ENCODE results near the gene KRAS. TPM values are rescaled to one million over a fixed set of nuclear protein-coding genes. Genes with fewer than 3 reads are reported as not detected.
A peak's percentile ranks its signal among the peaks of the same experiment; 100 is the strongest.
"Not testable (repeated sequence)": the region's sequence is repeated elsewhere in the genome, so short reads cannot be mapped to it uniquely, and the experiment has no call there.

Gene KRAS
- 10 to 100 TPM in 1 of 2 donors, 1 to 10 TPM in 1; 9.6 to 12.1 TPM for polyA plus RNA-seq

GRCh38 chr12:25250744-25251730, at the start of gene KRAS:
KRAS (minus strand) TSS chr12:25250929.
- H3K4me1 ChIP-seq (ENCODE audit: control insufficient read depth in 2 of 2, insufficient read depth in 2 of 2, low read length in 1 of 2): no peaks in the 10 kb centered on the region
- no peaks in the 10 kb centered on the region for H3K9me3 ChIP-seq (ENCODE audit: control insufficient read depth in 2 of 2, insufficient read depth in 1 of 2, low read depth in 1 of 2, low read length in 1 of 2)
- H3K27ac ChIP-seq (ENCODE audit: low read depth in 2 of 2, low read length in 1 of 2): peak within 1 kb of the TSS; percentile 95 to 97
- H3K36me3 ChIP-seq (ENCODE audit: control insufficient read depth in 2 of 2, insufficient read depth in 2 of 2, low read length in 1 of 2): no peaks in the 10 kb centered on the region
- H3K4me3 ChIP-seq (ENCODE audit: low read depth in 1 of 2, low read length in 2 of 2): peak within 1 kb of the TSS; percentile 91 to 95
- no peaks in the 10 kb centered on the region for H3K27me3 ChIP-seq (ENCODE audit: control insufficient read depth in 1 of 2, insufficient read depth in 2 of 2, low read length in 2 of 2)
- WGBS, 2 donors: 0 to 1% methylated on average over 69 to 105 of the region's 105 CpGs

- H3K4me1 ChIP-seq (ENCODE audit: control insufficient read depth in 2 of 2, insufficient read depth in 2 of 2, low read length in 1 of 2): no peaks in the 10 kb centered on the region
- no peak overlapping the region for H3K4me3 ChIP-seq (ENCODE audit: low read depth in 1 of 2, low read length in 2 of 2)
- H3K9me3 ChIP-seq (ENCODE audit: control insufficient read depth in 2 of 2, insufficient read depth in 1 of 2, low read depth in 1 of 2, low read length in 1 of 2): no peaks in the 10 kb centered on the region
- no peaks in the 10 kb centered on the region for H3K27me3 ChIP-seq (ENCODE audit: control insufficient read depth in 1 of 2, insufficient read depth in 2 of 2, low read length in 2 of 2)
- no peaks in the 10 kb centered on the region for H3K36me3 ChIP-seq (ENCODE audit: control insufficient read depth in 2 of 2, insufficient read depth in 2 of 2, low read length in 1 of 2)
- H3K27ac ChIP-seq (ENCODE audit: low read depth in 2 of 2, low read length in 1 of 2): no peak overlapping the region
Observed at GRCh38 chr12:25296381-25296780, 45.7 kb upstream of the KRAS start.

- no peaks in the 10 kb centered on the region for H3K27me3 ChIP-seq (ENCODE audit: control insufficient read depth in 1 of 2, insufficient read depth in 2 of 2, low read length in 2 of 2)
- no peak overlapping the region for H3K4me3 ChIP-seq (ENCODE audit: low read depth in 1 of 2, low read length in 2 of 2)
- 86 to 89% methylated on average over 2 of the region's 2 CpGs for WGBS, 2 donors
- H3K4me1 ChIP-seq (ENCODE audit: control insufficient read depth in 2 of 2, insufficient read depth in 2 of 2, low read length in 1 of 2): no peaks in the 10 kb centered on the region
- no peaks in the 10 kb centered on the region for H3K9me3 ChIP-seq (ENCODE audit: control insufficient read depth in 2 of 2, insufficient read depth in 1 of 2, low read depth in 1 of 2, low read length in 1 of 2)
- no peaks in the 10 kb centered on the region for H3K36me3 ChIP-seq (ENCODE audit: control insufficient read depth in 2 of 2, insufficient read depth in 2 of 2, low read length in 1 of 2)
- no peak overlapping the region for H3K27ac ChIP-seq (ENCODE audit: low read depth in 2 of 2, low read length in 1 of 2)
Observed at GRCh38 chr12:25295361-25295760, 44.6 kb upstream of the KRAS start.

GRCh38 chr12:25293653-25294052, 42.9 kb upstream of the KRAS start:
- Histone ChIP-seq H3K4me3 (ENCODE audit: low read depth in 1 of 2, low read length in 2 of 2) (no peak overlapping the region), H3K27me3 (ENCODE audit: control insufficient read depth in 1 of 2, insufficient read depth in 2 of 2, low read length in 2 of 2) (no peaks in the 10 kb centered on the region), H3K4me1 (ENCODE audit: control insufficient read depth in 2 of 2, insufficient read depth in 2 of 2, low read length in 1 of 2) (no peaks in the 10 kb centered on the region), H3K36me3 (ENCODE audit: control insufficient read depth in 2 of 2, insufficient read depth in 2 of 2, low read length in 1 of 2) (no peaks in the 10 kb centered on the region), H3K9me3 (ENCODE audit: control insufficient read depth in 2 of 2, insufficient read depth in 1 of 2, low read depth in 1 of 2, low read length in 1 of 2) (no peaks in the 10 kb centered on the region), H3K27ac (ENCODE audit: low read depth in 2 of 2, low read length in 1 of 2) (no peak overlapping the region)
- WGBS, 2 donors: 83% methylated on average over 2 of the region's 2 CpGs

- not testable (repeated sequence) for H3K4me3 ChIP-seq (ENCODE audit: low read depth in 1 of 2, low read length in 2 of 2); H3K27ac ChIP-seq (ENCODE audit: low read depth in 2 of 2, low read length in 1 of 2); H3K27me3 ChIP-seq (ENCODE audit: control insufficient read depth in 1 of 2, insufficient read depth in 2 of 2, low read length in 2 of 2); H3K4me1 ChIP-seq (ENCODE audit: control insufficient read depth in 2 of 2, insufficient read depth in 2 of 2, low read length in 1 of 2); H3K9me3 ChIP-seq (ENCODE audit: control insufficient read depth in 2 of 2, insufficient read depth in 1 of 2, low read depth in 1 of 2, low read length in 1 of 2); H3K36me3 ChIP-seq (ENCODE audit: control insufficient read depth in 2 of 2, insufficient read depth in 2 of 2, low read length in 1 of 2)
- whole genome bisulfite sequencing, 2 donors: 64 to 77% methylated on average over 5 of the region's 5 CpGs
Observed at GRCh38 chr12:25292810-25293221, 42.1 kb upstream of the KRAS start.

GRCh38 chr12:25287610-25288009, 36.9 kb upstream of the KRAS start:
- 78 to 83% methylated on average over 2 of the region's 2 CpGs for WGBS, 2 donors
- Histone ChIP-seq H3K4me3 (ENCODE audit: low read depth in 1 of 2, low read length in 2 of 2) (no peak overlapping the region), H3K4me1 (ENCODE audit: control insufficient read depth in 2 of 2, insufficient read depth in 2 of 2, low read length in 1 of 2) (no peaks in the 10 kb centered on the region), H3K9me3 (ENCODE audit: control insufficient read depth in 2 of 2, insufficient read depth in 1 of 2, low read depth in 1 of 2, low read length in 1 of 2) (no peaks in the 10 kb centered on the region), H3K27ac (ENCODE audit: low read depth in 2 of 2, low read length in 1 of 2) (no peak overlapping the region), H3K36me3 (ENCODE audit: control insufficient read depth in 2 of 2, insufficient read depth in 2 of 2, low read length in 1 of 2) (no peaks in the 10 kb centered on the region), H3K27me3 (ENCODE audit: control insufficient read depth in 1 of 2, insufficient read depth in 2 of 2, low read length in 2 of 2) (no peaks in the 10 kb centered on the region)

GRCh38 chr12:25286837-25287236, 36.1 kb upstream of the KRAS start:
- Histone ChIP-seq H3K36me3 (ENCODE audit: control insufficient read depth in 2 of 2, insufficient read depth in 2 of 2, low read length in 1 of 2) (no peaks in the 10 kb centered on the region), H3K27me3 (ENCODE audit: control insufficient read depth in 1 of 2, insufficient read depth in 2 of 2, low read length in 2 of 2) (no peaks in the 10 kb centered on the region), H3K9me3 (ENCODE audit: control insufficient read depth in 2 of 2, insufficient read depth in 1 of 2, low read depth in 1 of 2, low read length in 1 of 2) (no peaks in the 10 kb centered on the region), H3K4me1 (ENCODE audit: control insufficient read depth in 2 of 2, insufficient read depth in 2 of 2, low read length in 1 of 2) (no peaks in the 10 kb centered on the region), H3K27ac (ENCODE audit: low read depth in 2 of 2, low read length in 1 of 2) (no peak overlapping the region), H3K4me3 (ENCODE audit: low read depth in 1 of 2, low read length in 2 of 2) (no peak overlapping the region)

- Histone ChIP-seq H3K4me1 (ENCODE audit: control insufficient read depth in 2 of 2, insufficient read depth in 2 of 2, low read length in 1 of 2) (no peaks in the 10 kb centered on the region), H3K4me3 (ENCODE audit: low read depth in 1 of 2, low read length in 2 of 2) (no peak overlapping the region), H3K27ac (ENCODE audit: low read depth in 2 of 2, low read length in 1 of 2) (no peak overlapping the region), H3K36me3 (ENCODE audit: control insufficient read depth in 2 of 2, insufficient read depth in 2 of 2, low read length in 1 of 2) (no peaks in the 10 kb centered on the region), H3K27me3 (ENCODE audit: control insufficient read depth in 1 of 2, insufficient read depth in 2 of 2, low read length in 2 of 2) (no peaks in the 10 kb centered on the region), H3K9me3 (ENCODE audit: control insufficient read depth in 2 of 2, insufficient read depth in 1 of 2, low read depth in 1 of 2, low read length in 1 of 2) (no peaks in the 10 kb centered on the region)
- WGBS, 2 donors: 79 to 91% methylated on average over 4 of the region's 4 CpGs
Observed at GRCh38 chr12:25284024-25284423, 33.3 kb upstream of the KRAS start.

- WGBS, 2 donors: 66 to 68% methylated on average over 3 of the region's 3 CpGs
- H3K27me3 ChIP-seq (ENCODE audit: control insufficient read depth in 1 of 2, insufficient read depth in 2 of 2, low read length in 2 of 2): no peaks in the 10 kb centered on the region
- no peaks in the 10 kb centered on the region for H3K36me3 ChIP-seq (ENCODE audit: control insufficient read depth in 2 of 2, insufficient read depth in 2 of 2, low read length in 1 of 2)
- H3K4me3 ChIP-seq (ENCODE audit: low read depth in 1 of 2, low read length in 2 of 2): no peak overlapping the region
- no peaks in the 10 kb centered on the region for H3K9me3 ChIP-seq (ENCODE audit: control insufficient read depth in 2 of 2, insufficient read depth in 1 of 2, low read depth in 1 of 2, low read length in 1 of 2)
- H3K4me1 ChIP-seq (ENCODE audit: control insufficient read depth in 2 of 2, insufficient read depth in 2 of 2, low read length in 1 of 2): no peaks in the 10 kb centered on the region
- H3K27ac ChIP-seq (ENCODE audit: low read depth in 2 of 2, low read length in 1 of 2): no peak overlapping the region
Observed at GRCh38 chr12:25283006-25283405, 32.3 kb upstream of the KRAS start.

GRCh38 chr12:25280082-25280481, 29.4 kb upstream of the KRAS start:
- H3K27me3 ChIP-seq (ENCODE audit: control insufficient read depth in 1 of 2, insufficient read depth in 2 of 2, low read length in 2 of 2): no peaks in the 10 kb centered on the region
- no peaks in the 10 kb centered on the region for H3K36me3 ChIP-seq (ENCODE audit: control insufficient read depth in 2 of 2, insufficient read depth in 2 of 2, low read length in 1 of 2)
- H3K27ac ChIP-seq (ENCODE audit: low read depth in 2 of 2, low read length in 1 of 2): no peak overlapping the region
- H3K4me1 ChIP-seq (ENCODE audit: control insufficient read depth in 2 of 2, insufficient read depth in 2 of 2, low read length in 1 of 2): no peaks in the 10 kb centered on the region
- no peaks in the 10 kb centered on the region for H3K9me3 ChIP-seq (ENCODE audit: control insufficient read depth in 2 of 2, insufficient read depth in 1 of 2, low read depth in 1 of 2, low read length in 1 of 2)
- no peak overlapping the region for H3K4me3 ChIP-seq (ENCODE audit: low read depth in 1 of 2, low read length in 2 of 2)
